GM23338 (cell line): ENCODE measurements around the gene TPCN2. TPM values are rescaled to one million over a fixed set of nuclear protein-coding genes. Genes with fewer than 3 reads are reported as not detected.

Experiments
- ATAC-seq: fragments of 200-7000 bp; cut with Tn5 transposase; 3 replicates; pipeline ENCODE4 v1.9.1; 2020
- DNase-seq: peaks from one replicate; pipeline ENCODE4 v3.0.0-alpha.2; 2015; ENCODE audit warnings: low spot score
- H2AFZ ChIP-seq: fragments of 200-600 bp; sonication (generic); 2 replicates; pipeline ENCODE4 v1.8.0; 2016; ENCODE audit warnings: antibody characterized with exemption, mild to moderate bottlenecking, moderate library complexity
- H3F3A ChIP-seq: fragments of 200-600 bp; sonication (generic); replicated peaks from 2 replicates; pipeline ENCODE4 v1.8.0; 2017; ENCODE audit warnings: antibody characterized with exemption, mixed run types, low read depth
- H3K27ac ChIP-seq: fragments of 200-600 bp; sonication (generic); 2 replicates; pipeline ENCODE4 v1.6.1; 2016; ENCODE audit warnings: low read depth
- H3K27me3 ChIP-seq: fragments of 200-600 bp; sonication (generic); 2 replicates; pipeline ENCODE4 v1.8.0; 2016; ENCODE audit warnings: mild to moderate bottlenecking, mixed run types, moderate library complexity; ENCODE audit not compliant: insufficient read depth
- H3K36me3 ChIP-seq: fragments of 200-600 bp; sonication (generic); 2 replicates; pipeline ENCODE4 v1.8.0; 2016; ENCODE audit warnings: mild to moderate bottlenecking; ENCODE audit not compliant: insufficient read depth
- H3K4me1 ChIP-seq: fragments of 200-600 bp; sonication (generic); 2 replicates; pipeline ENCODE4 v1.8.0; 2016; ENCODE audit warnings: mild to moderate bottlenecking, moderate library complexity; ENCODE audit not compliant: insufficient read depth
- H3K4me2 ChIP-seq: fragments of 200-600 bp; sonication (generic); 2 replicates; pipeline ENCODE4 v1.7.1; 2017; ENCODE audit warnings: mixed run types
- H3K4me3 ChIP-seq: fragments of 200-600 bp; sonication (generic); 2 replicates; pipeline ENCODE4 v1.6.1; 2016; ENCODE audit warnings: mixed run types
- H3K79me2 ChIP-seq: fragments of 200-600 bp; sonication (generic); replicated peaks from 2 replicates; pipeline ENCODE4 v1.8.0; 2017; ENCODE audit warnings: mild to moderate bottlenecking; ENCODE audit not compliant: insufficient read depth
- H3K9me2 ChIP-seq: fragments of 200-600 bp; sonication (generic); 2 replicates; pipeline ENCODE4 v1.8.0; 2017; ENCODE audit not compliant: insufficient read depth
- H4K20me1 ChIP-seq: fragments of 200-600 bp; sonication (generic); replicated peaks from 2 replicates; pipeline ENCODE4 v1.8.0; 2017; ENCODE audit warnings: mild to moderate bottlenecking; ENCODE audit not compliant: insufficient read depth
- H3K27ac Mint-ChIP-seq: 2 replicates; pipeline ENCODE4 v1.8.0; 2020; ENCODE audit warnings: inconsistent platforms, mild to moderate bottlenecking, moderate library complexity, mixed read lengths
- H3K27me3 Mint-ChIP-seq: 3 replicates; pipeline ENCODE4 v1.8.0; 2022; ENCODE audit warnings: low read depth, mild to moderate bottlenecking, moderate library complexity, mixed read lengths, inconsistent platforms; ENCODE audit not compliant: insufficient read depth, poor library complexity
- H3K36me3 Mint-ChIP-seq: 3 replicates; pipeline ENCODE4 v1.8.0; 2021; ENCODE audit warnings: low read depth, mild to moderate bottlenecking, inconsistent platforms, moderate library complexity, mixed read lengths
- H3K4me1 Mint-ChIP-seq: 3 replicates; pipeline ENCODE4 v1.8.0; 2020; ENCODE audit warnings: mild to moderate bottlenecking, inconsistent platforms, mixed read lengths
- H3K4me3 Mint-ChIP-seq: 3 replicates; pipeline ENCODE4 v1.8.0; 2021; ENCODE audit warnings: moderate library complexity, mild to moderate bottlenecking, inconsistent platforms, mixed read lengths
- H3K9me3 Mint-ChIP-seq: 3 replicates; pipeline ENCODE4 v1.8.0; 2020; ENCODE audit warnings: moderate library complexity, mild to moderate bottlenecking, inconsistent platforms, mixed read lengths
- CREB1 ChIP-seq: fragments of 250-450 bp; sonication (Bioruptor Pico); IDR thresholded peaks from 2 replicates; pipeline ENCODE4 v1.5.0; 2020; ENCODE audit warnings: low read depth, mild to moderate bottlenecking, moderate library complexity
- EZH2 ChIP-seq: fragments of 200-600 bp; sonication (generic); IDR thresholded peaks from one replicate; pipeline ENCODE4 v1.8.0; 2017; ENCODE audit warnings: antibody characterized with exemption, mild to moderate bottlenecking, low read depth; ENCODE audit not compliant: unreplicated experiment
- EZH2phosphoT487 ChIP-seq: fragments of 200-600 bp; sonication (generic); IDR thresholded peaks from one replicate; pipeline ENCODE4 v1.8.1; 2018; ENCODE audit warnings: antibody characterized with exemption; ENCODE audit not compliant: unreplicated experiment
- JUNB ChIP-seq: IDR thresholded peaks from one replicate; pipeline ENCODE4 v1.6.1; 2016; ENCODE audit warnings: antibody characterized with exemption; ENCODE audit not compliant: unreplicated experiment
- NANOG ChIP-seq: IDR thresholded peaks from 2 replicates; pipeline ENCODE4 v1.6.1; 2016; ENCODE audit warnings: antibody characterized with exemption, borderline replicate concordance
- POLR2AphosphoS5 ChIP-seq: IDR thresholded peaks from 2 replicates; pipeline ENCODE4 v1.6.1; 2016; ENCODE audit warnings: antibody characterized with exemption, low read depth
- STAT1 ChIP-seq: IDR thresholded peaks from one replicate; pipeline ENCODE4 v1.6.1; 2016; ENCODE audit warnings: antibody characterized with exemption; ENCODE audit not compliant: unreplicated experiment
- ZNF114 ChIP-seq: fragments of 250-450 bp; sonication (Bioruptor Pico); IDR thresholded peaks from 2 replicates; pipeline ENCODE4 v1.5.0; 2020; ENCODE audit warnings: mild to moderate bottlenecking, moderate library complexity
- ZNF331 ChIP-seq: fragments of 250-450 bp; sonication (Bioruptor Pico); IDR thresholded peaks from 2 replicates; pipeline ENCODE4 v1.5.0; 2020; ENCODE audit warnings: low read depth, mild to moderate bottlenecking, moderate library complexity
- ZNF462 ChIP-seq: fragments of 250-450 bp; sonication (Bioruptor Pico); IDR thresholded peaks from 2 replicates; pipeline ENCODE4 v1.5.0; 2020; ENCODE audit warnings: mild to moderate bottlenecking, moderate library complexity
- polyA plus RNA-seq: library from polyadenylated mRNA; unstranded; fragments of >200 nt; fragmentation: Nextera tagmentation; extraction: Ambion mirVana; gene quantifications from 2 replicates; pipeline ENCODE4 v1.2.1, GENCODE V29; 2016
- total RNA-seq: library from RNA; depleted of rRNA; stranded (reverse); fragments of >200 nt; shearing (Covaris generic); gene quantifications from 2 replicates; pipeline ENCODE4 v1.2.3, GENCODE V29; 2014
- TF ChIP-seq, protein P1 (sequence below), 2 experiments: fragments of 200-600 bp in 1 of 2; sonication (generic) in 1 of 2; conservative IDR thresholded peaks; 2 replicates each; pipeline versions ENCODE4 v1.5.1 to v1.6.1; 2016 to 2017; ENCODE audit warnings: antibody characterized with exemption in 2 of 2, low read depth in 2 of 2, mild to moderate bottlenecking in 2 of 2, moderate library complexity in 1 of 2
- TF ChIP-seq, protein P2 (sequence below): IDR thresholded peaks from one replicate; pipeline ENCODE4 v1.6.1; 2018; ENCODE audit warnings: antibody characterized with exemption; ENCODE audit not compliant: unreplicated experiment
- TF ChIP-seq, protein P3 (sequence below): IDR thresholded peaks from 2 replicates; pipeline ENCODE4 v1.6.1; 2016; ENCODE audit warnings: antibody characterized with exemption

Gene TPCN2
- total and polyA plus RNA-seq, 2 experiments from 2014 or later, result 5.8 to 14.7 TPM

- peaks cover 29% of the 10 kb centered on the region for H3K4me1 Mint-ChIP-seq
- H3K9me3 Mint-ChIP-seq, result peaks cover 3% of the 10 kb centered on the region; the same call in 2 of the 3 replicates
- peak; percentile 2 for ATAC-seq
- no peaks in the 10 kb centered on the region for H3K36me3 ChIP-seq
- TF ChIP-seq, protein P1, sequence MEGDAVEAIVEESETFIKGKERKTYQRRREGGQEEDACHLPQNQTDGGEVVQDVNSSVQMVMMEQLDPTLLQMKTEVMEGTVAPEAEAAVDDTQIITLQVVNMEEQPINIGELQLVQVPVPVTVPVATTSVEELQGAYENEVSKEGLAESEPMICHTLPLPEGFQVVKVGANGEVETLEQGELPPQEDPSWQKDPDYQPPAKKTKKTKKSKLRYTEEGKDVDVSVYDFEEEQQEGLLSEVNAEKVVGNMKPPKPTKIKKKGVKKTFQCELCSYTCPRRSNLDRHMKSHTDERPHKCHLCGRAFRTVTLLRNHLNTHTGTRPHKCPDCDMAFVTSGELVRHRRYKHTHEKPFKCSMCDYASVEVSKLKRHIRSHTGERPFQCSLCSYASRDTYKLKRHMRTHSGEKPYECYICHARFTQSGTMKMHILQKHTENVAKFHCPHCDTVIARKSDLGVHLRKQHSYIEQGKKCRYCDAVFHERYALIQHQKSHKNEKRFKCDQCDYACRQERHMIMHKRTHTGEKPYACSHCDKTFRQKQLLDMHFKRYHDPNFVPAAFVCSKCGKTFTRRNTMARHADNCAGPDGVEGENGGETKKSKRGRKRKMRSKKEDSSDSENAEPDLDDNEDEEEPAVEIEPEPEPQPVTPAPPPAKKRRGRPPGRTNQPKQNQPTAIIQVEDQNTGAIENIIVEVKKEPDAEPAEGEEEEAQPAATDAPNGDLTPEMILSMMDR (conservative IDR thresholded peaks at IDR 0.05; ENCODE audit: low read depth in 2 of 2), result no peak
- TF ChIP-seq, protein P2, sequence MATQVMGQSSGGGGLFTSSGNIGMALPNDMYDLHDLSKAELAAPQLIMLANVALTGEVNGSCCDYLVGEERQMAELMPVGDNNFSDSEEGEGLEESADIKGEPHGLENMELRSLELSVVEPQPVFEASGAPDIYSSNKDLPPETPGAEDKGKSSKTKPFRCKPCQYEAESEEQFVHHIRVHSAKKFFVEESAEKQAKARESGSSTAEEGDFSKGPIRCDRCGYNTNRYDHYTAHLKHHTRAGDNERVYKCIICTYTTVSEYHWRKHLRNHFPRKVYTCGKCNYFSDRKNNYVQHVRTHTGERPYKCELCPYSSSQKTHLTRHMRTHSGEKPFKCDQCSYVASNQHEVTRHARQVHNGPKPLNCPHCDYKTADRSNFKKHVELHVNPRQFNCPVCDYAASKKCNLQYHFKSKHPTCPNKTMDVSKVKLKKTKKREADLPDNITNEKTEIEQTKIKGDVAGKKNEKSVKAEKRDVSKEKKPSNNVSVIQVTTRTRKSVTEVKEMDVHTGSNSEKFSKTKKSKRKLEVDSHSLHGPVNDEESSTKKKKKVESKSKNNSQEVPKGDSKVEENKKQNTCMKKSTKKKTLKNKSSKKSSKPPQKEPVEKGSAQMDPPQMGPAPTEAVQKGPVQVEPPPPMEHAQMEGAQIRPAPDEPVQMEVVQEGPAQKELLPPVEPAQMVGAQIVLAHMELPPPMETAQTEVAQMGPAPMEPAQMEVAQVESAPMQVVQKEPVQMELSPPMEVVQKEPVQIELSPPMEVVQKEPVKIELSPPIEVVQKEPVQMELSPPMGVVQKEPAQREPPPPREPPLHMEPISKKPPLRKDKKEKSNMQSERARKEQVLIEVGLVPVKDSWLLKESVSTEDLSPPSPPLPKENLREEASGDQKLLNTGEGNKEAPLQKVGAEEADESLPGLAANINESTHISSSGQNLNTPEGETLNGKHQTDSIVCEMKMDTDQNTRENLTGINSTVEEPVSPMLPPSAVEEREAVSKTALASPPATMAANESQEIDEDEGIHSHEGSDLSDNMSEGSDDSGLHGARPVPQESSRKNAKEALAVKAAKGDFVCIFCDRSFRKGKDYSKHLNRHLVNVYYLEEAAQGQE, result no peak
- no peak for TF ChIP-seq JUNB
- no peak for TF ChIP-seq EZH2
- TF ChIP-seq ZNF114, result no peak
- TF ChIP-seq, protein P3, sequence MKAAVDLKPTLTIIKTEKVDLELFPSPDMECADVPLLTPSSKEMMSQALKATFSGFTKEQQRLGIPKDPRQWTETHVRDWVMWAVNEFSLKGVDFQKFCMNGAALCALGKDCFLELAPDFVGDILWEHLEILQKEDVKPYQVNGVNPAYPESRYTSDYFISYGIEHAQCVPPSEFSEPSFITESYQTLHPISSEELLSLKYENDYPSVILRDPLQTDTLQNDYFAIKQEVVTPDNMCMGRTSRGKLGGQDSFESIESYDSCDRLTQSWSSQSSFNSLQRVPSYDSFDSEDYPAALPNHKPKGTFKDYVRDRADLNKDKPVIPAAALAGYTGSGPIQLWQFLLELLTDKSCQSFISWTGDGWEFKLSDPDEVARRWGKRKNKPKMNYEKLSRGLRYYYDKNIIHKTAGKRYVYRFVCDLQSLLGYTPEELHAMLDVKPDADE, result no peak
- no peak for TF ChIP-seq CREB1 (CRISPR knock-in tag)
- TF ChIP-seq EZH2phosphoT487, result no peak
- TF ChIP-seq ZNF331 (CRISPR knock-in tag), result no peak
- TF ChIP-seq STAT1, result no peak
- TF ChIP-seq NANOG, result no peak
- no peak for TF ChIP-seq ZNF462 (CRISPR knock-in tag)
- no peak for TF ChIP-seq POLR2AphosphoS5
- H2AFZ ChIP-seq, result peak overlapping the region; percentile 80
- H3K27me3 ChIP-seq, result no peaks in the 10 kb centered on the region; the same call in 1 of the 2 replicates
- no peaks in the 10 kb centered on the region for H4K20me1 ChIP-seq
- H3K27ac Mint-ChIP-seq, result no peak overlapping the region
- peak overlapping the region; percentile 65 for H3K4me3 ChIP-seq
- no peaks in the 10 kb centered on the region for H3K79me2 ChIP-seq
- H3K4me3 Mint-ChIP-seq, result peak overlapping the region; percentile 73
- peak; percentile 36 for DNase-seq
- H3K27me3 Mint-ChIP-seq, result peaks cover 24% of the 10 kb centered on the region
- H3K36me3 Mint-ChIP-seq, result no peaks in the 10 kb centered on the region; the same call in 2 of the 3 replicates
- H3K27ac ChIP-seq, result no peak overlapping the region
- H3K4me1 ChIP-seq, result peaks cover 37% of the 10 kb centered on the region
- no peaks in the 10 kb centered on the region for H3K9me2 ChIP-seq
- peak overlapping the region; percentile 89 for H3K4me2 ChIP-seq
- H3F3A ChIP-seq, result no peaks in the 10 kb centered on the region
These were observed 34.5 kb upstream of the TPCN2 start for GRCh38 chr11:69014084-69014851.
